Natural killer cell (primary cell): Measurements from ENCODE around the gene CACNA2D2. TPM values are rescaled to one million over a fixed set of nuclear protein-coding genes. Genes with fewer than 3 reads are reported as not detected.
A peak's percentile ranks its signal among the peaks of the same experiment; 100 is the strongest.

Experiments
- ATAC-seq, 3 donors: fragments of 150-1000 bp in 2 of 3; fragments of 200-7000 bp in 1 of 3; cut with Tn5 transposase; 1 replicate in 1 of 3; 2 replicates in 2 of 3; pipeline ENCODE4 v1.10.0; 2021; ENCODE audit warnings: mild to moderate bottlenecking in 2 of 3, moderate library complexity in 2 of 3
- DNase-seq, 2 donors: peaks; one replicate each; pipeline versions ENCODE4 v3.0.0 to v3.0.0-alpha.2; 2013 to 2021; ENCODE audit warnings: mixed read lengths in 1 of 2
- H3K27ac ChIP-seq: one replicate; pipeline ENCODE4 v1.5.1; 2013; ENCODE audit warnings: mild to moderate bottlenecking, low read length
- H3K27me3 ChIP-seq: one replicate; pipeline ENCODE4 v1.6.1; 2013; ENCODE audit warnings: low read length; ENCODE audit not compliant: control insufficient read depth, insufficient read depth
- H3K36me3 ChIP-seq: one replicate; pipeline ENCODE4 v1.6.1; 2013; ENCODE audit warnings: low read length; ENCODE audit not compliant: control insufficient read depth, insufficient read depth
- H3K4me1 ChIP-seq: one replicate; pipeline ENCODE4 v1.6.1; 2013; ENCODE audit warnings: low read length; ENCODE audit not compliant: control insufficient read depth, insufficient read depth
- H3K4me3 ChIP-seq: one replicate; pipeline ENCODE4 v1.5.1; 2013; ENCODE audit warnings: low read length
- H3K9me3 ChIP-seq: one replicate; pipeline ENCODE4 v1.6.1; 2013; ENCODE audit warnings: low read length; ENCODE audit not compliant: control insufficient read depth, insufficient read depth
- H3K27ac Mint-ChIP-seq, 2 donors: one replicate each; pipeline ENCODE4 v1.8.0; 2022; ENCODE audit warnings: mild to moderate bottlenecking in 2 of 2, mixed read lengths in 2 of 2, moderate library complexity in 1 of 2
- H3K27me3 Mint-ChIP-seq, 2 donors: one replicate each; pipeline ENCODE4 v1.8.0; 2022; ENCODE audit warnings: low read depth in 2 of 2, mixed read lengths in 2 of 2
- H3K36me3 Mint-ChIP-seq: one replicate; pipeline ENCODE4 v1.8.0; 2022; ENCODE audit warnings: mixed read lengths
- H3K4me1 Mint-ChIP-seq, 2 donors: one replicate each; pipeline ENCODE4 v1.8.0; 2022; ENCODE audit warnings: mixed read lengths in 2 of 2
- H3K4me3 Mint-ChIP-seq: one replicate; pipeline ENCODE4 v1.8.0; 2022; ENCODE audit warnings: mild to moderate bottlenecking, moderate library complexity, mixed read lengths
- H3K9me3 Mint-ChIP-seq, 2 donors: one replicate each; pipeline ENCODE4 v1.8.0; 2022; ENCODE audit warnings: mixed read lengths in 2 of 2
- CTCF ChIP-seq: fragments of 200-600 bp; IDR thresholded peaks from one replicate; pipeline ENCODE4 v1.8.0; 2022; ENCODE audit warnings: antibody characterized with exemption
- WGBS: methylation state at CpG from one replicate; pipeline ENCODE4 v1.1.7; 2013; ENCODE audit warnings: missing lambda C conversion rate; ENCODE audit not compliant: insufficient coverage; 5-methylcytosine and 5-hydroxymethylcytosine counted together
- intact Hi-C: fragments of 100-400 bp; cut with micrococcal nuclease; formaldehyde crosslinking; loops from one replicate; pipeline ENCODE4 v1.14.2; 2022
- total RNA-seq, 4 donors: library from RNA; stranded (reverse); fragments of 120-200 nt in 1 of 4; gene quantifications; one replicate each; pipeline versions ENCODE4 v1.2.3 to v1.2.4, GENCODE V29; 2013 to 2022

Gene CACNA2D2
- total RNA-seq, 3 donors from 2014 or later (not counting 1 experiment from before 2014, with no cell fraction given), result 36.5 to 56.4 (median 43.8) TPM

- 69% methylated on average over 8 of the region's 8 CpGs for WGBS
- no peak overlapping the region for H3K27ac Mint-ChIP-seq
- DNase-seq (peak in 1 of 2 donors; percentile 46), ATAC-seq (no peak)
- Histone ChIP-seq H3K36me3 (no peaks in the 10 kb centered on the region), H3K27ac (no peak overlapping the region), H3K4me3 (no peak overlapping the region), H3K9me3 (no peaks in the 10 kb centered on the region), H3K4me1 (no peaks in the 10 kb centered on the region), H3K27me3 (no peaks in the 10 kb centered on the region)
- no peak overlapping the region for H3K4me3 Mint-ChIP-seq
- no peaks in the 10 kb centered on the region for H3K27me3 Mint-ChIP-seq
- no peaks in the 10 kb centered on the region for H3K9me3 Mint-ChIP-seq
- TF ChIP-seq CTCF, result no peak
- H3K36me3 Mint-ChIP-seq, result no peaks in the 10 kb centered on the region
- intact Hi-C loops, result no loop called here
- H3K4me1 Mint-ChIP-seq, result peaks cover 0 to 14% of the 10 kb centered on the region in 2 donors
Observed at GRCh38 chr3:50372349-50372748, 131.1 kb downstream of the CACNA2D2 start.

- no peaks in the 10 kb centered on the region for H3K9me3 ChIP-seq
- WGBS, result 87% methylated on average over 3 of the region's 3 CpGs
- no peak overlapping the region for H3K4me3 Mint-ChIP-seq
- no peaks in the 10 kb centered on the region for H3K9me3 Mint-ChIP-seq
- TF ChIP-seq CTCF, result no peak
- DNase-seq (no peak), ATAC-seq (no peak)
- H3K4me1 ChIP-seq, result peaks cover 7% of the 10 kb centered on the region
- H3K4me1 Mint-ChIP-seq, result peaks cover 0 to 16% of the 10 kb centered on the region in 2 donors
- H3K36me3 ChIP-seq, result no peaks in the 10 kb centered on the region
- no peaks in the 10 kb centered on the region for H3K27me3 Mint-ChIP-seq
- no peaks in the 10 kb centered on the region for H3K36me3 Mint-ChIP-seq
- H3K27me3 ChIP-seq, result no peaks in the 10 kb centered on the region
- no peak overlapping the region for H3K4me3 ChIP-seq
- H3K27ac Mint-ChIP-seq, result no peak overlapping the region
- intact Hi-C loops, result no loop called here
- H3K27ac ChIP-seq, result no peak overlapping the region
Observed at GRCh38 chr3:50371133-50371685, 132.2 kb downstream of the CACNA2D2 start.

- Mint-ChIP-seq H3K36me3 (no peaks in the 10 kb centered on the region), H3K9me3 (no peaks in the 10 kb centered on the region), H3K27me3 (no peaks in the 10 kb centered on the region), H3K27ac (no peak overlapping the region), H3K4me3 (no peak overlapping the region), H3K4me1 (peaks cover 3 to 22% of the 10 kb centered on the region in 2 donors)
- Histone ChIP-seq H3K27ac (no peak overlapping the region), H3K9me3 (no peaks in the 10 kb centered on the region), H3K27me3 (no peaks in the 10 kb centered on the region), H3K4me1 (peaks cover 14% of the 10 kb centered on the region), H3K36me3 (no peaks in the 10 kb centered on the region), H3K4me3 (no peak overlapping the region)
- intact Hi-C loops, result no loop called here
- DNase-seq, result no peak
- no peak for TF ChIP-seq CTCF
- no peak for ATAC-seq
- WGBS, result 81% methylated on average over 13 of the region's 14 CpGs
Observed at GRCh38 chr3:50370594-50370993, 132.8 kb downstream of the CACNA2D2 start.
